GM08714 (cell line): ENCODE data around the gene TDRD10.

Source experiments
- H3K4me3 ChIP-seq: fragments of 200-500 bp; sonication (Bioruptor generic); 2 replicates; pipeline ENCODE4 v1.5.1; 2014; ENCODE audit warnings: mild to moderate bottlenecking, low read length, inconsistent platforms
- ZNF274 ChIP-seq: IDR thresholded peaks from 2 replicates; pipeline ENCODE4 v1.6.1; 2012; ENCODE audit warnings: mild to moderate bottlenecking, low read depth, low read length

The TDRD10 gene

DNA sequence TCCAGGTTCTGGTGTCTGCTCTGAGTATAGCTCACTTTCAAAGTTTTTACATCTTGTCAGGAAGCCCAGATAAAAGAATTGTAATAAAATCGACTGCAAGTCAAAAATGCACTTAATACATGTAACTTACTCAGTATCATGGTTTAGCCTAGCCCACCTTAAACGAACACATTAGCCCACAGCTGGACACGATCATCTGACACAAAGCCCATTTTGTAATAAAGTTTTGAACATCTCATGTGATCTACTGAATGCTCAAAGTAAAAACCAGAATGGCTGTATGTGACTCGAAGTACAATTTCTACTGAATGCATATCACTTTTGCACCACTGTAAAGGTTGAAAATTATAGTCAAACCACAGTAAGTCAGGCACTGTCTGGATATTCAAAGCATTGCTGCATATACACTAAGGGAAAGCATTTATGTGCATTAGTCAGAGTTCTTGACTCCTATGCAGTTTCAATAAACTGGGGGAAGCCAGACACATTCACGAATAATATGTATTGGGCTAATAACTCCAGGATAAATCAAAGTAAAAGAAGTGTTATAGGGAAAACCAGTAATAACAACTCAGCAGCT lies 12.2 kb upstream of the TDRD10 start:
- no peak for TF ChIP-seq ZNF274
- no peak overlapping the region for H3K4me3 ChIP-seq

GRCh38 chr1:154490317-154490716 lies 11.7 kb upstream of the TDRD10 start:
- TF ChIP-seq ZNF274: no peak
- H3K4me3 ChIP-seq: no peak overlapping the region

DNA sequence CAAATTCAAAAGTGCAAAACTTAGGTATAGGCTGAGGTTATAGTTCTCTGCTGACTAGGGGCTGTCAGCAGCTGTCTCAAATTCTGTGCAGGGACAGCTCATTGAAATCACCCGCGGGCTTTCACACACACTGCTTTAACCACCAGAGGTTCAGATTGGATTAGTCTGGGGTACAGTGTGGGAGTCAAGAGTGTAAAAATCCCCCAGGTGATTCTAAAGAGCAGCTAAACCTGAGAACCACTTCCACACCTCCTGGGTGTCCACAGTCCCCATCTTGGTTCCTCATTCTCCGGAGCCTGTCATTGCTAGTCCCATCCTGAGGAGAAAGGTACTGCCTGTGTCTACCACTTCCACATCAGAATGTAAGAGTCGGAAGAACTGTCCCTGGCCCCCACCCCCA lies 9.9 kb upstream of the TDRD10 start:
- no peak overlapping the region for H3K4me3 ChIP-seq
- no peak for TF ChIP-seq ZNF274

DNA sequence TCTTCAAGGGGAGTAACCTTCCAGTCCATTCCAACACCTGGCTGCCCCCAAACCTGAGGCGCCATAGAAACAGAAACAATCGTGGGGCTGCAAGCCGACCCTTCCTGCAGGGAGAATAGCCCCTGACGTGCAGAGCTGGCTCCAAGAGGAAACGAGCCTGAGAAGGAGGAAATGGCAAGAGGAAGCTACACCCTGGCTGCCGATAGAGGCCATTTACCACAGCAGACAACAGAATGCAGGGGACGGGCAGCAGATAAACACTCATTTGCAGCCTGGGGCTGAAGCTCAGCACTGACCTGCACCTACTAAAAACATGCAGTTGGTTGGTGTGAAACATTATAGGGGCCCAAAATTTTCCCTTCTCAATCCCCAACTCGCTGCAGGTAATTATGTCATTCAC lies 8.7 kb upstream of the TDRD10 start:
- TF ChIP-seq ZNF274: no peak
- H3K4me3 ChIP-seq: no peak overlapping the region

- TF ChIP-seq ZNF274: no peak
- H3K4me3 ChIP-seq: no peak overlapping the region
Measured at GRCh38 chr1:154495496-154496273, 6.3 kb upstream of the TDRD10 start.

DNA sequence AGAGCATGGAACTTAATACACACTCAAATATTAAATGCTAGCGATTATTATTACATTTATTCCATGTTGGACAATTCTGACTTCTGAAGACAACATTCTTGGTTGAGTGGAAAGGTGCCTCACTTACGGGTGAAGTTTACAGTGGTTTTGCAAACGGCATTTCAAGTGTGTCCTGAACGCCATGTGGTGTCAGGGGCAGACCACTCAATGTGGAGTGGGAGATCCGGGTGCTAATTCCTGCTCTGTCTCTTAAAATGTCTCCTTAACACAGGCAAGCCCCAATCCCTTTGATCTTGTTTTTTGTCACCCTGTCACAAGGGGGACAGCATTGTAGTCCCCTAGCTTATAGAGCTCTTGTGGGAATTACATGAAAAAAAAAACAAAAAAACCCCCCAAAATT lies 5.6 kb upstream of the TDRD10 start:
- no peak for TF ChIP-seq ZNF274
- H3K4me3 ChIP-seq: no peak overlapping the region

- no peak for TF ChIP-seq ZNF274
- H3K4me3 ChIP-seq: no peak overlapping the region
Measured at GRCh38 chr1:154497026-154497806, 4.8 kb upstream of the TDRD10 start.

- TF ChIP-seq ZNF274: no peak
- no peak overlapping the region for H3K4me3 ChIP-seq
Measured at GRCh38 chr1:154499446-154499845, 2.6 kb upstream of the TDRD10 start.

GRCh38 chr1:154500533-154500932 lies 1.5 kb upstream of the TDRD10 start:
- no peak for TF ChIP-seq ZNF274
- no peak overlapping the region for H3K4me3 ChIP-seq

- TF ChIP-seq ZNF274: no peak
- no peak overlapping the region for H3K4me3 ChIP-seq
Measured at GRCh38 chr1:154501423-154502065, 475 bp upstream of the TDRD10 start.

- no peak for TF ChIP-seq ZNF274
- H3K4me3 ChIP-seq: no peak overlapping the region
Measured at GRCh38 chr1:154502744-154503115, 711 bp downstream of the TDRD10 start.

- H3K4me3 ChIP-seq: no peak overlapping the region
- no peak for TF ChIP-seq ZNF274
Measured at GRCh38 chr1:154503898-154504297, 1.9 kb downstream of the TDRD10 start.

GRCh38 chr1:154512760-154513159 lies 10.7 kb downstream of the TDRD10 start:
- no peak for TF ChIP-seq ZNF274
- no peak overlapping the region for H3K4me3 ChIP-seq

DNA sequence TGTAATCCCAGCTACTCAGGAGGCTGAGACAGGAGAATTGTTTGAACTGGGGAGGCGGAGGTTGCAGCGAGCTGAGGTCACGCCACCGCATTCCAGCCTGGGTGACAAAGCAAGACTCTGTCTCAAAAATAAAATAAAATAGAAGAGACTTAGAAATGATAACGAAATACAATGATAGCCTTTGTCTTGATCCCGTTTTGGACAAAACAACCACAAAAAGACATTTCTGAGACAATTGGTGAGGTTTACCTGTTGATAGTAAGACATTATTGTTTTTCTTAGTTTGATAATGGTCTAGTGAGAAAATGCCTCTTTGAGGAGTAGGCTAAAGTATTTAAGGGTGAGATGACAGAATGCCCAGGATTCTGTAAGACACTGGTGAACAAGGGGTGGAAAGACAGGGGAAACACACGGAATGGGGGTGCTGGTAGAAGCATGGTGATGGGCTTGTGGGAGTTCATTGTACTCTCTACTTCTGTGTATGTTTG lies 12.1 kb downstream of the TDRD10 start:
- TF ChIP-seq ZNF274: no peak
- no peak overlapping the region for H3K4me3 ChIP-seq
